GM20431 (cell line): Measurements from ENCODE around the gene TJAP1.
"Not testable (repeated sequence)": the region's sequence is repeated elsewhere in the genome, so short reads cannot be mapped to it uniquely, and the experiment has no call there.

ENCODE experiments used
- in situ Hi-C: fragments of 300-500 bp; cut with MseI, MboI; formaldehyde crosslinking; loops from one replicate; pipeline ENCODE4 v1.15.0; 2020; ENCODE audit warnings: low sequenced_read_pairs; ENCODE audit not compliant: unreplicated experiment

TJAP1 gene

DNA sequence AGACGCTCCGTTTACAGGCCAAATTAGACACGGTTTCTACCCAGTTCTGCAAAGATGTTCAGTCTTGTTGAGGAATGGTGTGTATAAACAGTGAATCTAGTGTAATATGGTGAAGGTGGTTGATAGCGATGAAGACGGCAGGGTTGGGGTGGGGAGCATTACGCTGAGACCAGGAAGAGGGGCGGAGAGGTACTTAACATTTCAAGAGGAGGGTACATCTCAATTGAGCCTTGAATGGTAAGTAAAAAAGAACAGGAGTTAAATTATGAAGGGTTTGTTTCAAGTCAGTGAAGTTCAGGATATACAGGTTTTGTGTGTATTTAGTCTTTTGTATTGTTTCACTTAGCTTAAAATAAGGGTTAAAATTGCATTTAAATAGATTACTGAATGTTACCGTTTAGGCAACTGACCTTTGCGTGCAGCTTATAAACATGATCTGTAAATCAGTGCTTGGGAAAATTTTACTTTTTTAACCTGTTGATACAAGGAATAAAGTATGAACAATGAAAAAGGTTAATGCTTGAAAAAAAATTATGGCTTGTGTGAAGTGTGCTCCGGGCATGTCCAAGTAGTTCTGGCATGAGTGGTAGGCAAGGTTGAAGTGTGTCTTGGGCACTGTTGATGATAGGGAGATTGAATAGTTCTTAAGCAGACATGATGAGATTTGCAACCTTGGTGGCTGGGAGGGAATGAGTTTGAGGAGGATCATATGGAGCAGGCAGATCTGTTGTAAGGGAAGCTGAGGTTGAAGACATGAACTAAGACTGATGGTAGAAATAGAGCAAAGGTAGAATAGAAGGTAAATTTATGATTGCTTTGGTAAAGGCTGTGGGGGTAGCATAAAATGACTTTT, 40.4 kb downstream of the TJAP1 start:
- in situ Hi-C loops, result no loop called here

DNA sequence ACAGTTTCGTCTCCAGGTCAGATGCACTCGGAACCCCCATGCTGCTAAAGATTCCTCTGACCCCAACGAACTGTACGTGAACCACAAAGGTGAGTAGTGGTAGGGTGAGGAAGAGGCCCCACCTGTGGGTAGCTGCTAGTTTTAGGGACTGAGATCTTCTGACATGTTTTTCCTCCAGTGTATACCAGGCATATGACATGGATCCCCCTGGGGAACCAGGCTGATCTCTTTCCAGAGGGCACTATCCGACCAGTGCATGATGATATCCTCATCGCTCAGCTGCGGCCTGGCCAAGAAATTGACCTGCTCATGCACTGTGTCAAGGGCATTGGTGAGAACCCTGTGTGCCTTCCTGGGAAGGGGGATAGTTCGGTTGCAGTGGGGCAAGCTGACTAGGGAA, 42.7 kb downstream of the TJAP1 start:
- in situ Hi-C loops, result no loop called here

DNA sequence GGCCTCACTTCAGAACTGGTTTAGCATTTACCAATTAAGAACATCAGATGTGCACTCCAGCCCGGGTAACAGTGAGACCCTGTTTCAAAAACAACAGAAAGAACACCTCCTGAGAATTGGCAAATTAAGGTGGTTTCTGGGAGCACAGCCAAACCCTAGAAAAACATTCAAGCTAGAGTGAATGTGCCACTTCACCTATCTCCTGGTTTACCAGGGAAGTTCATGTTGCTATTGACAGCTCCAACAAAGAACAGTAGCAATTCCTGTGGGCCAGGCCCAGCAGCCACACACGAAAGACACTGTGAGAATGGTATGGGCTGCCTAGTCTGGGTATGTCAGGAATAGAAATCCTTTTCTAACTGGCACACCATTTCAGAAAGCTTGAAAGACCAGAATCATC, 44.5 kb downstream of the TJAP1 start:
- in situ Hi-C loops, result no loop called here

DNA sequence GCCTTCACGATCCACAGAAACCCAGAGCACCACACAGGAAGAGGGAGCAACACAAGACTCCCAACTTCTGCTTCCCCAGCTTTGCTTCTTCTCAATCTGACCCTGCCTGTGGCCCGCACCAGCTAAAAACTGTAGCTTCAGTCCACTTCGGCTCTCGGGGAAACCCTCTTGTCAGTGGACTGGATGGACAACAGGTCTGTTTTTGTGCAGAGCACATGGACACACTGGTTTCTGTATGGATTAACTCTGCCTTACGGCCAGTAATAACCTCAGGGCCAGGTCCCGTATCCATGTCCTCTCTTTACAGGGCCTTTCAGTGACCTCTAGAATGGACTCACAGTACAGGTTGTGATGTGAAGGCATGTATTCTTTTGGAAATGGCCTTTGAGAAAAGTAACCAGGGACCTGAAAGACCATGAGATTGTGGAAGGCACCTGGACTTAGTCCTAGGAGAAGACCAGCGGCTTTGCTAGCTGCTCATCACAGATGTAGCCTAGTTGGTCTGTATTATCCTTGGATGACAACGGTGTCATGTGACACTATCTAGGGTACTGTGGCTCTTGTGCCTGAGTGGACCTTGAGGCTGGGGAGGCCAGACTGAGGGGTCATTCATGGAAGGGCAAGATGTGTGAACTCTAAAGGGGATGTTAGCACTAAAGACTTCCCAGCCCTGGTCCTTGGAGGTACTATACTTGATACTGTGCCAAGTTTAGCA, 45.3 kb downstream of the TJAP1 start:
- in situ Hi-C loops, result no loop called here

DNA sequence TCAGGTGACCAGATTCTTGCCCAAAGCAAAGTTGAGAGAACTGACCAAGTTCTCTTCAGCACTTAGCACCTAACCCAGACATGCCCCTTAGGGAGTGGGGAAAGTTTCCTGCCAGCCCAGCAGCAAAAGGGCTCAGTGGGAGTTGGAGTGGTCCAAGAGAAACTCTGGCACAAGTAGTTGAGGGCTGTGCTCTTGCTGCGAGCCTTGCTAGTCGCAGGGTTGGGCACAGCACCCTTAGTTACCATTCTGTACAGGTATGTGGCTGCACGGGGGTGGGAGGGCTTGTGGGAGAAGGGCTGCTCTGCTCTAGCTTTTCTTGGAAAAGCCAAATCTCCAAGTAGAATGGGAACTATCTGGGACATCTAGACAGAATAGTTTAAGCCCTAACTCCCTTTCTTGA, 45.9 kb downstream of the TJAP1 start:
- in situ Hi-C loops, result no loop called here

DNA sequence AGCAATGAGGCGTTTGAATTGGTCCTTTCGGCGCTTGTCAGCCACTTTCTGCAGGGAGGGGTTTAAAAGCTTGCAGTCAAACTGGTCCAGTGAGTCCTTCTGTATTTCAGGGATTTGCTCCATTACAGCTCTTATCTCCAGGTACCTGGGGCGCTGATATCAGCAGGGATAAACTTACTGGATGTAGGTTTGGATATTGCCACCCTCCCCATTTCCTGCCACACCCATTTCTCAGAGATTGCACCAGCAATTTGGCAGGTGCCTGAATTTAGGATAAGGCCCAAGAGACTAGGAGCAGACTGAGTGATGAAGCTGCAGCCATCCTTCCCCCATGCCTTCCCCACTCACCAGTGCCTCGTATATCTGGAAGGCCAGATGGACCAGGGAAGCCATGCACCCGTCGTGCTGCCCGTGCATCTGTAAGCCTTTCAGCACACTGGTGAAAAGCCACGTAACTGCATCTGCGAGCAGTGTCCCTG, 47.2 kb downstream of the TJAP1 start:
- in situ Hi-C loops, result no loop called here

DNA sequence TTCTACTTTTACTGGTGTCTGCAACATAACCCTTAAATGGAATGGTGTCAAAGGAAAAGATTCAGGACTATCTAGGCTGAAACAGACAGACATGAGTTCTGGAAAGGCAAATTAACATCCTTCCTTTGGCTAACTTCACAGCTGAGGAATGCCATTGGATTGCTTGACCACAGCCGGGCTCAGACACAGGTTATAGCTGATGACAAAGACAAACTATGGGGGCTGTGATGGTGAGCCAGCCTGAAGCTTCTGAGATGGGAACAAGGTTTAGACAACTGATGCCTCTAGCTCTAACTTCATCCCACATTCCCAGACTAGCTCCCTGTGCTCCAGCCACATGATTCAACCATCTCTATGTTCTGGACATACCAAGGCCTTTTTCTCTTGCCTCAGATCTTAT, 54.8 kb downstream of the TJAP1 start:
- in situ Hi-C loops, result no loop called here

DNA sequence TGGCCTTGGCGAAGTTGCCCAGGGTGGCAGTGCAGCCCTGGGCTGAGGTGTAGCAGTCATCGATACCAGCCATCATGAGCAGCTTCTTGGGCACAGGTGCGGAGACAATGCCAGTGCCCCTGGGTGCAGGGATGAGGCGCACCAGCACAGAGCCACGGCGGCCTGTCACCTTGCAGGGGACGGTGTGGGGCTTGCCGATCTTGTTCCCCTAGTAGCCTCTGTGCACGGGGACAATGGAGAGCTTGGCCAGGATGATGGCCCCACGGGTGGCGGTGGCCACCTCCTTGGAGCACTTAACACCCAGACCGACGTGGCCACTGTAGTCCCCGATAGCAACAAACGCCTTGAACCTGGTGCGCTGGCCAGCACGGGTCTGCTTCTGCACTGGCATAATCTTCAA, 61.6 kb downstream of the TJAP1 start:
- in situ Hi-C loops, result not testable (repeated sequence)

DNA sequence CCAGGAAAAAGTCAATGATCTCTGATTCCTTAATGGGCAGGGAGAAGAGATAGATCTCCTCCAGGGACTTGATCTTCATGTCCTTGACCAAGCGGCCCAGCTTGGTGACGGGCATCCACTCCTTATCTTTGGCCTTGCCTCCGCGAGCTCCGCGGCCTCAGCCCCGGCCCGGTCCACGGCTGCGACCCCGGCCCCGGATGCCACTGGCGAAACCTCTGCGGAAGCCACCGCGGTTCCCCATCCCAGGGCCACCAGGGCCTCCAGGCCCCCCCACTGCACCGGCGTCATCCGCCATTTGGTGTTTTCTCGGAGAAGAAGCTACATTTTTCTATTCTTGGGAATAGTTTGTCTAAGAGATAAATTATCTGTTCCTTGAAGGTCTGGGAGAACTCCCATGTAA, 62.0 kb downstream of the TJAP1 start:
- in situ Hi-C loops, result not testable (repeated sequence)

DNA sequence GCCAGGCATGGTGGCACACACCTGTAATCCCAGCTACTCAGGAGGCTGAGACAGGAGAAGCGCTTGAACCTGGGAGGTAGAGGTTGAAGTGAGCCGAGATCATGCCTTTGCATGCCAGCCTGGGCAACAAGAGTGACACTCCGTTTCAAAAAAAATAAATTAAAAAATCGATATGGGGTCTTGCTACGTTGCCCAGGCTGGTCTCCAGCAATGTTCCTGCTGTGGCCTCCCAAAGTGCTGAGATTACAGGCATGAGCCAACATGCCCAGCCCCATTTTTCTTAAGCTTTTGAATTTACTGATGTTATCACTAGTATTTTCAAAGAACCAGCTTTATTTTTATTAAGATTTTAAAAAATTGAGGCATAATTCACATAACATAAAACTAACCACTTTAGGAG, 63.1 kb downstream of the TJAP1 start:
- in situ Hi-C loops, result no loop called here

DNA sequence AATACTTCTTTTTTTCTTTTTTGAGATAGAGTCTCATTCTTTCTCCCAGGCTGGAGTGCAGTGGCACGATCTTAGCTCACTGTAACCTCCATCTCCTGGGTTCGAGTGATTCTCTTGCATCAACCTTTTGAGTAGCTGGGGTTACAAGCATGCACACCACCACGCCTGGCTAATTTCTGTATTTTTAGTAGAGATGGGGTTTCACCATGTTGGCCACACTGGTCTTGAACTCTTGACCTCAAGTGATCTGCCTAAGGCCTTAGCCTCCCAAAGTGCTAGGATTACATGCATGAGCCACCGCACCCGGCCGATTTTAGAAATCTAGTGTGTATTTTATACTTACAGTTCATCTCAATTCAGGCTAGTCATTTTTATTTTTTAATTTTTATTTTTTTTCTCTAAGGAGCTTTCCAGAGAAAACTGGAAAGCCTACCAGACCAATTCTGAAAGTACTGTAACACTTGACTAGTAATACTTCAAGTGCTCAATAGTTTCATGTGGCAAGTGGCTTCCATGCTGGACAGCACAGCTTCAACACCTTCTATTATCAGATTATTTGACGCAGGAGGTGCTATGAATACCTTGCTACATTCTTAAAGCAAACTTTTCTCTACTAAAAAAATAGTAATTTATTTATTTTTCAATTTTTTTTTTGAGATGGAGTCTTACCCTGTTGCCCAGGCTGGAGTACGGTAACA, 64.6 kb downstream of the TJAP1 start:
- in situ Hi-C loops, result no loop called here

DNA sequence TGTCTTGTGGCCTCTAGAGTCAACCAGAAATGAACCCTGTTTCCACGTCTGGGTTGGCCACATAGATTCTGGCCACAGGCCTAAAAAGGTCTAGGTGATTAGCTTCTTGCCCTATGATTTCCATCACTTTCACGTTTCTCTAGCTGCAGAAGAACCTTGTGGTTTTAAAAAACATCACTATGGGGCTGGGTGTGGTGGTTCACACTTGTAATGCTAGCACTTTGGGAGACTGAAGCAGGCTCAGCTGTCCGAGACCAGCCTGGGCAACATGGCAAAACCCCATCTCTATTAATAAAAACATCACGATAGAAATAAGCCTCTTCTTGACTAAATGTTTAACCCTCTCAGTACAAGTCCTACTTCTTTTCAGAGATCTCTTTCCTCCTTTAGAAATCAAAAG, 67.1 kb downstream of the TJAP1 start:
- in situ Hi-C loops, result no loop called here

DNA sequence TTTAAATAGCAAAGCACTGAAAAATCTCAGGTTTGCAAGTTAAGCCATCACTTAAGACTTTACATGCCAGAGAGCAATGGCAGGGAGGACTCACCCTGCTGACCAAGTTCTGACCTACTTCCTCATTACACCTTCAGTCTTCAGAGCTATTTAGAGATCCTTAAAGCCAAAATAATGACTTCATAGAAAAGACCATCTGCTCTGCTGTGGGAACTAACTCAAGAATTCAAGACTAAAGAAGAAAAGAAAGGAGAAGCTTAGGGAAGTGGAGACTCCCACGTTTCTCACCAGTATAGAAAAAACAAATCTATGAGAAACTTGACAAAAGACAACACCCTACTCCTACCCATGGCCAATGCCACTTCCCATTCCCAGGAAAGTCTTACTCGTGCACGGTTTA, 69.9 kb downstream of the TJAP1 start:
- in situ Hi-C loops, result no loop called here
